Measurements from ENCODE around the gene PDC.

- no peak for TF ChIP-seq CTCF (IDR thresholded peaks at IDR 0.05)
- no peak for TF ChIP-seq POLR2A (IDR thresholded peaks at IDR 0.05)
Observed at GRCh38 chr1:186442651-186443375, 18.1 kb downstream of the PDC start.
